GM12801 (cell line): ENCODE data around the gene PTGER2.

Experiments used
- TF ChIP-seq, protein P1 (sequence below): IDR thresholded peaks from one replicate; pipeline ENCODE4 v1.5.1; 2011; ENCODE audit warnings: control low read depth; ENCODE audit not compliant: insufficient read length; ENCODE audit errors: extremely low read depth

Gene PTGER2

DNA sequence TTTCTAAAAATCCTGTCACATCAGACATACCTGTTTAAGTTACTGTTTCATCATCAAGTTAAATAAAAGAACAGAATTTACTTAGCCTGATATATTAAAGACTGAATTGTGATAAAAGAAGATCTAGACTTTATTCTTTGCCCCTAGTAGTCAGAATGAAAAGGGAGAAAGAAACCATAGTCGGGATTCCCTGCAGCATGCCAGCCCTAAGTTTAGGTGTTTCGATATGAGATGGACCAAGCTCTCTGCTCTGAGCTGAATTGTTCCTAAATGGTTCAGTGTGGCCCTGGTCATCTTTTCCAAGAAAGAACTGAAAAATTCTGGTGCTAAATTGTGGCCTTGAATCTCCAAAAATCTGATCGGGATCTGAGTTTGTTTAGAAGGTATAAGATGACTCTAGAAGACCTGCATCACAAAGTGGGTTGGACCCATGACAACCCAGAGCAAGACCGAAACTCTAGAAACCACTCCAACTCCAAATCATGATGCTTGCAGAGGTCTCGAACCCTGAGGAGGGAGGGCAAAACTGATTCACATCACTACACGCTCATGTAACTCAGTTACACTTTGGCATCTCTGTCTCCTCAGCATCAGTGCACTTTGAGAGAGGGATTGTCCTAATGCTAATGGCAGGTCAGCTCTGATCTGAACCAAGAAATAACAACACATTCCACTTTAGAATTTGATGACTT is 15.7 kb downstream of the PTGER2 start:
- TF ChIP-seq, protein P1, sequence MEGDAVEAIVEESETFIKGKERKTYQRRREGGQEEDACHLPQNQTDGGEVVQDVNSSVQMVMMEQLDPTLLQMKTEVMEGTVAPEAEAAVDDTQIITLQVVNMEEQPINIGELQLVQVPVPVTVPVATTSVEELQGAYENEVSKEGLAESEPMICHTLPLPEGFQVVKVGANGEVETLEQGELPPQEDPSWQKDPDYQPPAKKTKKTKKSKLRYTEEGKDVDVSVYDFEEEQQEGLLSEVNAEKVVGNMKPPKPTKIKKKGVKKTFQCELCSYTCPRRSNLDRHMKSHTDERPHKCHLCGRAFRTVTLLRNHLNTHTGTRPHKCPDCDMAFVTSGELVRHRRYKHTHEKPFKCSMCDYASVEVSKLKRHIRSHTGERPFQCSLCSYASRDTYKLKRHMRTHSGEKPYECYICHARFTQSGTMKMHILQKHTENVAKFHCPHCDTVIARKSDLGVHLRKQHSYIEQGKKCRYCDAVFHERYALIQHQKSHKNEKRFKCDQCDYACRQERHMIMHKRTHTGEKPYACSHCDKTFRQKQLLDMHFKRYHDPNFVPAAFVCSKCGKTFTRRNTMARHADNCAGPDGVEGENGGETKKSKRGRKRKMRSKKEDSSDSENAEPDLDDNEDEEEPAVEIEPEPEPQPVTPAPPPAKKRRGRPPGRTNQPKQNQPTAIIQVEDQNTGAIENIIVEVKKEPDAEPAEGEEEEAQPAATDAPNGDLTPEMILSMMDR: no peak

GRCh38 chr14:52332269-52332668 is 18.2 kb downstream of the PTGER2 start:
- TF ChIP-seq, protein P1: no peak

DNA sequence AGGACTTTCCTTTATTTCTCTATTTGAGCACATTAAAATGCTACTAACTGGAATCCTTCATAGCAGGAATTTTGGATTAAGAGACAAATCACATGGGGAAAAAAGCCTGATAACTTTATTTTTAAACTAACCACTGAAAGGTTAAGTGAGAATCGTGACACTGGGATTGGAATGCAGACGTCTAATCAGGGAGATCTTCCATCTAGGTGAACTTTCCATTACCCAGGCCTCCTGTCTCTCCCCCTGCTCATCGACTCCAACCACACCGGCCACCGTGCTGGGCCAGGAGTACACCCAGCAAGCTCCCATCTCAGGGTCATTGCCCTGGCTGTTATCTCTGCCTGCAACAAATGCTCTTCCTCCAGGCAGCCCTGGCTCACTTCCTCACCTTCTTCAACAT is 19.0 kb downstream of the PTGER2 start:
- TF ChIP-seq, protein P1: no peak

- TF ChIP-seq, protein P1: no peak
These were observed 19.9 kb downstream of the PTGER2 start for GRCh38 chr14:52333823-52334657.

DNA sequence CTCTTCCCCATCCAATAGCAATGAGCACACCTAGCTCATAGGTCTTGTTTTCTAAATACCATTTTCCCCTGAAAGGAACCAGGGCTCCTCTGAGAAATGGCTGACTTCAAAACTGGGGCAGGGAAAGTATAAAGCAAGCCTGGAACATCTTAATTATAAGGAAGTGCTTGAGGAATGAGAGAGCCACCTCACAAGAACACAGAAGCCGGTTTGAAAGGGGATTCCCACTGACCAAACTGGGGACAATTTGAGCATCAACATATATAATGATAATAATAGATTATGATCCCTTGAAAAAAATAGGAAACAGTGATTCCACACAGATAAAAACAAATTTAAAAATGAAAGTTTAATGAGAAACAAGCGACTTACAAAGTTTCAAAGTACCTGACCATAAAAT is 22.1 kb downstream of the PTGER2 start:
- TF ChIP-seq, protein P1: no peak

- TF ChIP-seq, protein P1: no peak
These were observed 24.1 kb downstream of the PTGER2 start for GRCh38 chr14:52338051-52338681.

DNA sequence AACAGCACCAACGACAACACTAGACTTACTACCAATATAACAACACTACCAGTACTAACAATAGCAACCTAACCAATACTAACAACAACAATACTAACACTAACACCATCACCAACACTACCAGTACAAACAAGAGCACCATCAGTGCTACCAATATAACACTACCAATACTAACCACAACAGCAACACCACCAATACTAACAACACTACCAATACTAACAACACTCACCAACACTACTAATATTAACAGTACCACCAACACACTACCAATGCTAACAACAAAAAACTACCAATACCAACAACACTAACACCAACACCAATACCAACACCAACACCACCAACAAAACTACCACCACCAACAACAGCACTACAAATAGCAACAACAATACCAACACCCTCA is 25.1 kb downstream of the PTGER2 start:
- TF ChIP-seq, protein P1: no peak
